PFSK-1 (cell line): ENCODE results near the gene SLC9A3.

Experiments used
- FOXP2 ChIP-seq: optimal IDR thresholded peaks from 2 replicates; pipeline ENCODE3; 2011; ENCODE audit warnings: borderline replicate concordance, control low read depth, inconsistent platforms; ENCODE audit not compliant: insufficient read depth; ENCODE audit errors: extremely low read length, extremely low read depth
- POLR2AphosphoS5 ChIP-seq: IDR thresholded peaks from 2 replicates; pipeline ENCODE4 v1.6.1; 2012; ENCODE audit warnings: low read depth, mild to moderate bottlenecking, control low read depth, low read length, moderate library complexity
- SIN3A ChIP-seq: IDR thresholded peaks from 2 replicates; pipeline ENCODE4 v1.6.1; 2012; ENCODE audit warnings: mild to moderate bottlenecking, low read length, moderate library complexity, borderline replicate concordance; ENCODE audit not compliant: insufficient read depth
- TAF1 ChIP-seq: IDR thresholded peaks from 2 replicates; pipeline ENCODE4 v1.6.1; 2012; ENCODE audit warnings: low read length, control low read depth, borderline replicate concordance; ENCODE audit not compliant: insufficient read depth
- TF ChIP-seq, protein P1 (sequence below), 2 experiments: IDR thresholded peaks; 2 replicates each; pipeline versions ENCODE4 v1.6.1 to v1.8.0; 2011 to 2012; ENCODE audit warnings: low read depth in 2 of 2, low read length in 2 of 2, control low read depth in 1 of 2, inconsistent platforms in 1 of 2, mild to moderate bottlenecking in 1 of 2, moderate library complexity in 1 of 2; ENCODE audit not compliant: insufficient read depth in 1 of 2

SLC9A3 gene

DNA sequence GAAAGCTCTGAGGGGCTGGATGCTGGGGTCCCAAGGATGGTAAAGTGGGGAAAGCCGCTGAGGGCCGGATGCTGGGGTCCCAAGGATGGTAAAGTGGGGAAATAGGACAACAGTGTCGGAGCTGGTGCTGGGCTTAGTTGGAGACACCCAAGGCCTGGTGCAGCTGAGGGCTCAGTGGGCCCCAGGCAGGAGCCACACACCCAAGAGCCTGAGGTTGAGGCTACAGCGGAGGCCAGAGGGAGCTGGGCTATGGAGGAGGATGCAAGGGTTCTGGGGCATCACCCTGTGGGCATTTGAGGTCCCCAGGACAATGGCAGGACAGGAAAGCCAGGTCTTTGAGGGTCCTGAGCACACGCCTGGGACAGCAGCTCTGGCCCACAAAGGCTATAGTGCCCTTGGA is 19.1 kb upstream of the SLC9A3 start:
- TF ChIP-seq, protein P1, sequence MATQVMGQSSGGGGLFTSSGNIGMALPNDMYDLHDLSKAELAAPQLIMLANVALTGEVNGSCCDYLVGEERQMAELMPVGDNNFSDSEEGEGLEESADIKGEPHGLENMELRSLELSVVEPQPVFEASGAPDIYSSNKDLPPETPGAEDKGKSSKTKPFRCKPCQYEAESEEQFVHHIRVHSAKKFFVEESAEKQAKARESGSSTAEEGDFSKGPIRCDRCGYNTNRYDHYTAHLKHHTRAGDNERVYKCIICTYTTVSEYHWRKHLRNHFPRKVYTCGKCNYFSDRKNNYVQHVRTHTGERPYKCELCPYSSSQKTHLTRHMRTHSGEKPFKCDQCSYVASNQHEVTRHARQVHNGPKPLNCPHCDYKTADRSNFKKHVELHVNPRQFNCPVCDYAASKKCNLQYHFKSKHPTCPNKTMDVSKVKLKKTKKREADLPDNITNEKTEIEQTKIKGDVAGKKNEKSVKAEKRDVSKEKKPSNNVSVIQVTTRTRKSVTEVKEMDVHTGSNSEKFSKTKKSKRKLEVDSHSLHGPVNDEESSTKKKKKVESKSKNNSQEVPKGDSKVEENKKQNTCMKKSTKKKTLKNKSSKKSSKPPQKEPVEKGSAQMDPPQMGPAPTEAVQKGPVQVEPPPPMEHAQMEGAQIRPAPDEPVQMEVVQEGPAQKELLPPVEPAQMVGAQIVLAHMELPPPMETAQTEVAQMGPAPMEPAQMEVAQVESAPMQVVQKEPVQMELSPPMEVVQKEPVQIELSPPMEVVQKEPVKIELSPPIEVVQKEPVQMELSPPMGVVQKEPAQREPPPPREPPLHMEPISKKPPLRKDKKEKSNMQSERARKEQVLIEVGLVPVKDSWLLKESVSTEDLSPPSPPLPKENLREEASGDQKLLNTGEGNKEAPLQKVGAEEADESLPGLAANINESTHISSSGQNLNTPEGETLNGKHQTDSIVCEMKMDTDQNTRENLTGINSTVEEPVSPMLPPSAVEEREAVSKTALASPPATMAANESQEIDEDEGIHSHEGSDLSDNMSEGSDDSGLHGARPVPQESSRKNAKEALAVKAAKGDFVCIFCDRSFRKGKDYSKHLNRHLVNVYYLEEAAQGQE (IDR thresholded peaks at IDR 0.05; ENCODE audit: insufficient read depth in 1 of 2, low read depth in 2 of 2, low read length in 2 of 2), result no peak
- TF ChIP-seq POLR2AphosphoS5 (no peak), FOXP2 (no peak), SIN3A (no peak), TAF1 (no peak)

DNA sequence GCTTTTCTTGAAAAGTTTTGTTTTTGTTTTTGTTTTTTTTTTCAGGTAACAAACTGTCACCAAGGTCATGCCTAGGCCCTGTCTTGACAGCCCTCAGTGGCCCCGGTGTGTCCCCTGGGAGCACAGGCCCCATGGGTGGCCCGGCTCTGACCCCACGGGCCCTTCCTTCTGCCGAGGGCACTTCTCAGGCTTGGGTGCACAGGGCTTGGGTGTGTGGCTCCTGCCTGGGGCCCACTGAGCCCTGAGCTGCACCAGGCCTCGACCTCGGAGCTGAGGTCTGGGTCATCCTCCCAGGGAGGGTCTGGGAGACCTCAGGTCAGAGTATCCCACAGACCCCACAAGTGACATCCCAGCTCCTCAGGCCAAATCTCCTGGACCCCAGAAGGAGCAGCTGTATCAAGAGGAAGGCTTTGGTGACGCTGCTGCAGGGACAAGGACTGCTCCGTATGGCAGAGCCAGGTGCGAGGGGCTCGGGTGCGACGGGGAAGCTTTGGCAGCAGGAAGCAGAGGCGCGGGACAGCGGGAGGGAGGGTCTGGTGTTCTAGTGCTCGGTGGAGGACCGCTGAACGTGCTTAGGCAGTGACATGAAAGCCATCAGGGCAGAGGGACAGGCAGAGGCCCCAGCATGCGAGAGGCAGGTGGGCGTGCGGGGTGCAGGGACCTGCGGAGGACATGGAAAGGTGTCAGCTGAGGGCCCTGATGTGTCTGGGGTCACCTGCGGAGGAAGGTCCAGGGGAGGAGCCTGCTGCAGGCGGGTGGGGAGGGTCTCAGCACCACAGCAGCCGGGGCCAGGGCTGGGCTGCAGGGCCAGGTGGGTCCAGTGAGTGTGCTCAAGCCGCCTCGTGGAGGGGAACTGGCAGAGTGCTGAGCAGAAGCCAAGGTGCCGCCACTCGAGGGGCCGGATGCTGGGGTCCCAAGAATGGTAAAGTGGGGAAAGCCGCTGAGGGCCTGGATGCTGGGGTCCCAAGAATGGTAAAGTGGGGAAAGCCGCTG is 18.4 kb upstream of the SLC9A3 start:
- TF ChIP-seq SIN3A, result no peak
- no peak for TF ChIP-seq FOXP2
- no peak for TF ChIP-seq POLR2AphosphoS5
- no peak for TF ChIP-seq TAF1
- TF ChIP-seq, protein P1 (IDR thresholded peaks at IDR 0.05; ENCODE audit: insufficient read depth in 1 of 2, low read depth in 2 of 2, low read length in 2 of 2), result no peak

DNA sequence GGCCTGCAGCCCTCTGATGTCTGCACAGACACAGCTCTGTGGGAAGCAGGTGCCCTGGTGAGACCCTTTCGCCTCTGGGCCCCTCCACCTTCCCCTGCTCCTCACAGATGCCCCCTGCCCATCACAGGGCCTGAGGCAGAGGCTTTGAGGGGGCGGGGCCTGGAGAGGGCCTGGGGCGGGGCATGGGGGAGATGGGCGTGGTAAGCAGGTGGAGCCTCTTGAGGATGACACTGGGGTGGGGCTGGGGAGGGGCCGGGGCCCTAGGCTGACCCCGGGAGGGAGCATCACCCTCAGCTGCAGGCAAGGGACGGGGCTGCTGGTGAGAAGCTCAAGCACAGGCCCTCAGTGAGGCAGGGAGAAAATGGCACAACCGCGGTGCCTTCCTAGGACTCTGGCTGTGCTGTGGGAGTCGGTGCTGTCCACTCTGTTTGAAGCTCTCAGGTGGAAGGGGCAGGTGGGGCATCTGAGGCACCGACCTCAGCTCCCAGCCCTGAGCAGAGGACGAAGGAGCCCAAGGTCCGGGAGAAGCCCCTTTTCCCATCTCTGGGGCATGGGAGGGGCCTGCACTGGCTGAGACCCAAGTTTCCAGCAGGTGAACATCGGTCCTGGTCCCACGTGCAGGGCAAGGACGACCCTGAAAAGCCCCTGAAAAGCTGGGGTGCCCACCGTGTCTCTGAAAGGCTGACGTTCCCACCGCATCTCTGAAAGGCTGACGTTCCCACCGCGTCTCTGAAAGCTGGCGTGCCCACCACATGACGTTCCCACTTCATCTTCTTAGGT is 17.5 kb upstream of the SLC9A3 start:
- TF ChIP-seq FOXP2, result no peak
- TF ChIP-seq SIN3A, result no peak
- no peak for TF ChIP-seq TAF1
- TF ChIP-seq, protein P1 (IDR thresholded peaks at IDR 0.05; ENCODE audit: insufficient read depth in 1 of 2, low read depth in 2 of 2, low read length in 2 of 2), result no peak
- TF ChIP-seq POLR2AphosphoS5, result no peak

DNA sequence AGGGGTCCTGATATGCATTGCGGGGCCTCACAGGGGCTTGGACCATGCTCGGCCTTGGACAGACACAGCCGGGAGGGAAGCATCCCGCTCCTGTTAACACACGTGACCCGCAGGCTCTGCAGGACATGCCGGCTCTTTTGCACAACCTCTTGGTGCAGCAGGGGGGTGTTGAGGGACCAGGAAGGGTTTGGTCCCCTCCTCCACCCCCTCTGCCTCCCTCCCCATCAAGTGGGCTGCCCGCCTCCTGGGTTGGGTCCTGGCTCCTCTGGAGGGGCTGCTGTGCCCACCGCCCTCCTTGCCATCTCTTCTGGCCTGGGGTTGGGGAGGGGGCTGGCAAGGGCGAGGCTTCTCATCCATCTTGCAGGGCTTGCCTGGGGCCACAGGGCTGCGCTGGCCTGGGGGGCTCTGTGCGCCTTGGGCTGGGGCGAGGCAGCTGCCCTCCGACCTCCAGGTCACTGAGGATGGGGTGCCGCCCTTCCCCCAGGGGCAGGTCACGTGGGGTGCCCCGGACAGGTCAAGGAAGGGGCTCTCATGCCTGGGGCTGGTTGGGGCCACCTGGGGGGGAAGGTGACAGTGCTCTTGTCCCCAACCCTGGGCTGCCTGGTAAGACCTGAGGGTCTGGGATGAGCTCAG is 16.8 kb upstream of the SLC9A3 start:
- TF ChIP-seq SIN3A, result no peak

DNA sequence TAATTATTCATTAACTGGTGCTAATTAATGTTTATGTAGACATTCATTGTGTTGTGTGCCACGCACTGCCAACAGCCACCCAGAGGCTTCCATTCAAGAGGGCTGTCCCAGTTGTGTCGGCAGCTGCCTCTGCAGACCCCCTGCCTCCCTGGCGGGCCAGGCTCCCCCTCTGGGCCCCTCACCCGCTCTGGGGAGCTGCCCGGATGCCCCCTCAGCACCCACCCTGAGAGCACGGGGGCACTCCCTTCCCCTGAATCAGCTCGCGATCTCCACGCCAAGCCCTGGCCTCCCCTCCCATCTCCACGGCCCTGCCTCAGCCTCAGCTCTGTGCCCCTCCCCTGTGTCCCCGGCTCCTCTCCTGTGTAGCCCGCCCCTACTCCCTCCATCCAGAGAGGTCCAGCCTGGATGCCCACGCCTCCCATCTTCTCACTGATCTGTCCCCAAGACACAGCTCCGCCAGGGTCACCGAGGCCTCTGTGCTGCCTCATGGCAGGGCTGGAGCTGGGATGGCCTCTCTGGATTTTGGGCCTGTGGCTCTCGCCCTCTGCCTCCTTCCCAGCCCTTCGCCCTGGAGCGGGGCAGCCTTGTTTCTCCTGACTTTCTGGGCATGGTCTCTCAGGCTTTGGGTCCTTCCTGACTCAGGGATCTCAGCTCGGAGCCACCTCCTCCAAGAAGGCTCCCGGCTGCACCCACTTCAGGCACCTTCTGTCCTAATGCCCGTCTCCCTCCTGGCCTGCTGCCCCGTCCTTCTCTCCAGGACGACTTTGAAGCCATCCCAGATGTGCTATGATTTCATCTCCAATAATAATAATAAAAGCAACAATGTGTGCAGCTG is 16.0 kb upstream of the SLC9A3 start:
- TF ChIP-seq, protein P1 (IDR thresholded peaks at IDR 0.05; ENCODE audit: insufficient read depth in 1 of 2, low read depth in 2 of 2, low read length in 2 of 2), result no peak
- TF ChIP-seq POLR2AphosphoS5 (no peak), TAF1 (no peak), SIN3A (no peak), FOXP2 (no peak)
